ENCODE results near the gene CIAO3.
"Not testable (repeated sequence)": the region's sequence is repeated elsewhere in the genome, so short reads cannot be mapped to it uniquely, and the experiment has no call there.

Gene CIAO3

DNA sequence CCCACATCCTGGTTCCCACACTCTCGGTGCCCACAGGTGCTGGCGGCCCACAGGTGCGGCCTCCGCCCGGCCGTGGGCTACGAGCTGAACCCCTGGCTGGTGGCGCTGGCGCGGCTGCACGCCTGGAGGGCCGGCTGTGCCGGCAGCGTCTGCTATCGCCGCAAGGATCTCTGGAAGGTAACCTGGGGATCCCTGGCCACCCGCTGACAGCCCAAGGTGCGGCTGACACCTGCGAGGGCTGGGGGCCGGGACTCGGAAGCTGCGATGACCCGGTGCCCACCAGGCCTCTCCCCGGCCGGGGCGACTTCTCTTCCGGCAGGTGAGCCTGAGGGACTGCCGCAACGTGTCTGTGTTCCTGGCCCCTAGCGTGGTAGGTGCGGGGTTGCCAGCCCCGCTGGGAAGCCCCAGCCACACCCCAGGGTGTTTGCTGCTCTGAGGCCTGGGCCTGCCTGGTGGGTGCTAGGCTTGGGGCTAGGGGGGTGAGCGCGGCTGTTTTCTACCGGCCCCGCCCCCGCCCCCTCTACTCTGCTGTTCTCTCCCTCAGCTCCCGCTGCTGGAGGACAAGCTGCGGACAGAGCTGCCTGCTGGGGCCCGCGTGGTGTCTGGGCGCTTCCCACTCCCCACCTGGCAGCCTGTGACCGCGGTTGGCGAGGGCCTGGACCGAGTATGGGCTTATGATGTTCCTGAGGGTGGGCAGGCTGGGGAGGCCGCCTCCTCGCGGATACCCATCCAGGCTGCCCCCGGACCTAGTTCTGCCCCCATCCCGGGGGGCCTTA is 18.8 kb downstream of the CIAO3 start:
- DNase-seq = no peak

- peak; percentile 83 for DNase-seq
Observed at GRCh38 chr16:720990-721764, 19.6 kb downstream of the CIAO3 start, which contains the start of gene ANTKMT. TSS of gene ANTKMT (plus strand) at chr16:721146. CDS start at chr16:721275, 129 bp downstream.

DNA sequence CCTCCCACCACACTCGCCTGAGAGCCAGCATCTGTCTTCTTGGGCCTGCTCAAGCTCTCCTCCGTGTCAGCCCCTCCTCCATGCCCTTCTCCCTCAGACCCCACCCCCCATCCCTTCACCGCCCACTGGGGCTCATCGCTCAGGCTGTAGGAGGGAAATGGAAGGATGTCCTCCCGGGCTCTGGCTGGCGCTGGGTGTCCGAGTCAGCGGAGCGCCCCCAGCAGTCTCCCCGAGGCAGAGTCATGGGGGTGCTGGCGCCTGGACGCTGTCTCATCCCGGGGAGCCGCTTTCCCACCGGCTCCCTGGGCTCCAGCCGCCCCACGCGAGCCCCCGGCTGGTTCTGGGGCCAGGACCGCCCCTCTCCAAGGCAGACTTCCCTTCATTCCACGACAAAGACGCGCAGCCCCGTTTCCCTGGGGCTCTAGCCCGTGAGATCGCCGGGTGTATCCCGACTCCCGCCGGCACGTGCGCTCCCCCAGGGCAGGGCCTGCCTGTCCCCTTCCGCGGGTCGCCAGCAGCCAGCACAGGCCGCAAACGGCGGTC is 20.3 kb downstream of the CIAO3 start:
- DNase-seq = peak; percentile 65

DNA sequence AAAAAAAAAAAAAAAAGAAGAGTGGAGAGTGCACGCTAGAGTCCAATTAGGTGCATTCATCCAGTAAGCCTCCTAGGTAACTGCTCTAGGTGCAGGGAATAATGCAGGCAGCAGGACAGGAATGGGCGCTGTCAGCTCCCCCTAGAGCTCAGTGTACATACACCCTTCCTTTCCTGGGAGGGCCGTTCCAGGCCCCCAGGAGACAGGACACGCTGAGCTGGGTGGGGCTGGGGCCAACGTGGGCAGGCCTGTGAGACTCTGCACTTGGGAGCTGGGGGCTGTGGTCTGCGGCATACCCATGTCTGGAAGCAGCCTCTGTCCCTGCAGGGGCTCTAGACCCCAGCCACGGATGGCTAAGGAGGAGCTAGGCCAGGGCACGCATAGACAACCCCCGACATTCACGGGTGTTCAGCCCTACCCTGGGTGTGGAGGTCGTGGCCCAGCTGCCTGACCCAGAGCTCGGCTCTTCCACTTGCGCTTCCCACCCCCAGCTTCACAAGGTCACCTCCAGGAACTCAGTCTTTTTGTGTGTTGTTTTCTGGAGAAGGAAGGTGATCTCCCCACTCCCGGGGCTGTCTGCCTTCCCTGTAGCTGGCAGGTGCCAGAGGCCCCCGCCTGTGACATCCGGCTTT is 20.9 kb downstream of the CIAO3 start:
- DNase-seq = no peak

GRCh38 chr16:718922-719321 is 21.9 kb downstream of the CIAO3 start:
- no peak for DNase-seq

DNA sequence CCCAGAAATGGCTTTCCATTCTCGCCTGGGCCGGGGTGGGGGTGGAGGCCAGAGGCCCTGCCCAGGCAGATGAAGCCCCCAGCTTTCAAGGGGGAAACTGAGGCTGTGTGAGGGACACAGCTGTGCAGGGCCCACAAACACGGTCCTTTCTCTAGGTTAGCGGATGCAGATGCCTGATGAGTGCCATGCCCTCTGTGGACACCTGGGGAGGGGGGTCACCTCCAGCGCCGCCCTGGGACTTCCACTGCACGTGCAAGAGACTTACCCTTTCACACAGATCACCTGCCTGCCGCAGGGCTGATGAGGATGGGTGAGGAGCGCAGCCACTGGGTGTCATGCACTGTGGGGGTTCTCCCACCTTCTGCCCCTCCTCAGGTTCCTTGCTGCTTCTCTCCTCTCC is 22.4 kb downstream of the CIAO3 start:
- DNase-seq = no peak

GRCh38 chr16:717450-718245 is 23.1 kb downstream of the CIAO3 start:
- no peak for DNase-seq

DNA sequence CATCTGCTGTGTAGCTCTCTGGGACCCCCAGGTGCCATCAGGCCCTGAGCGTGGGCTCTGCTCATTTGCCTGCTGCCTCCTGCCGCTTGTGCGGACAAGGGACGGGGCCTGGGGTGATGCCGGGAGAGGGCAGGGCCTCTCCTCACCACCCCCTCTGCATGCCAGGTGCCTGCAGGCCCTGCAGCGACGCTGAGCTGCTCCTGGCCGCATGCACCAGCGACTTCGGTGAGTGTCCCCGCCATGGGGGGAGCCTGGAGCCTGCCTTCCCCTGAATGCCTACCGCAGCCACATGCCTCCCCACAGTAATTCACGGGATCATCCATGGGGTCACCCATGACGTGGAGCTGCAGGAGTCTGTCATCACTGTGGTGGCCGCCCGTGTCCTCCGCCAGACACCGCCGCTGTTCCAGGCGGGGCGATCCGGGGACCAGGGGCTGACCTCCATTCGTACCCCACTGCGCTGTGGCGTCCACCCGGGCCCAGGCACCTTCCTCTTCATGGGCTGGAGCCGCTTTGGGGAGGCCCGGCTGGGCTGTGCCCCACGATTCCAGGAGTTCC is 23.9 kb downstream of the CIAO3 start:
- DNase-seq = no peak

DNA sequence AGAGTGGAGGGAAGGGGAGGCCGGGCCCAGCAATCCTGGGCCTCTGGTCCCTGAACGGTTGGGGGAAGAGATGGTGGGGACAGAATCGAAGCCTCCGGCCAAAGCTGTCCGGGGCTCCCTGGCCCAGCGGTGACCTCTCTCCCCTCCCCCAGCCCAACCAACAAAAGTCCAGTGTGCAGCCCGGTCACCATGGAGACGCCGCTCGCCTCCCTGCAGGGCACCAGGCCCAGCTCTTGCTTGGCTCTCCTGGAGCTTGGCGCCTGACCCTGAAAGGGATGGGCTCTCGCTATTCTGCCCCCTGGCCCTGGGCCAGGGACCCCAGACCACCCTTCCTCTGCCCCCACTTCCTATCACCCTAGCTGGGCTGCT is 24.6 kb downstream of the CIAO3 start:
- DNase-seq = peak; percentile 36

- no peak for DNase-seq
Observed at GRCh38 chr16:715477-716199, 25.2 kb downstream of the CIAO3 start.

DNA sequence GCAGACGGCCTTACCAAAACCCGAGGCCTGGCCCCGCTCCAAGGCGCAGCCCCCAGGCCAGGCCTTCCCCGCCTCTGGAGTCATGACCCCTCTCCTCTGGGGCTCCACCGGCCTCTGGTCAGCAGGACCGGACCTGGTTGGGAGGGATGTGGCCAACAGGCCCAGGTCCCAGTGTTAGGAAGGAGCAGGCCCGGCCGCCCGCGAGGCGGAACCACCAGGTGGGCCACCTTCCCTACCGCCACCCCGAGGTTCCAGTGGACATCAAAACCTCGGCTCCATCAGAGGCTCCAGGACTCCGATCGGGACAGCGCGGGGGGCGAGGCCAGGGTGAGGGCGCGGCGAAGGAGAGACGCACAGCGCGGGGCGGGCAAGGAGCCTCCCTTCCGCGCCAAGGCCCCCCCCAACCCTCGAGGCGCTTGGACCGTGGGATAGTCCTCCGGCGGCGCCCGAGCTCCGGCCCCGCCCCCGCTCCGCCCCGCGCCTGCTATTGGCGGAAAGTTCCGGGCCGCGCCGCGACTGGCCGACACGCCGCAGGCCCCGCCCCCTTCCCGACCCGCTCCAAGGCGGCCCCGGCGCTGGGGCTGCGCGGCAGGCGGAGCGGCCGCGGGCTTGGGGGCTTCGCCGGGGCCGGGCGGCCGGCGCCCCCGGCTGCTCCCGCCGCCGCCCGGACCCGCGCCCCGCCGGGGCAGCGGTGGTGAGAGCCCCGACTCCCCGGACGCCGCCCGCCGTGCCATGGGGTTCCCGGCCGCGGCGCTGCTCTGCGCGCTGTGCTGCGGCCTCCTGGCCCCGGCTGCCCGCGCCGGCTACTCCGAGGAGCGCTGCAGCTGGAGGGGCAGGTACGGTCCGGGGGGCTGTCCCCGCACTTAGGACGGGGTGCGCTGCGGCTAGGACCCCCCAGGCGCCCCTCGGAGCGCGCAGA is 26.0 kb downstream of the CIAO3 start, which contains the start of gene METRN:
TSS of gene METRN (plus strand) at position 561 of the 919 bp plus-strand sequence. CDS start at position 733, 172 bp downstream.
- DNase-seq = peak; percentile 66

DNA sequence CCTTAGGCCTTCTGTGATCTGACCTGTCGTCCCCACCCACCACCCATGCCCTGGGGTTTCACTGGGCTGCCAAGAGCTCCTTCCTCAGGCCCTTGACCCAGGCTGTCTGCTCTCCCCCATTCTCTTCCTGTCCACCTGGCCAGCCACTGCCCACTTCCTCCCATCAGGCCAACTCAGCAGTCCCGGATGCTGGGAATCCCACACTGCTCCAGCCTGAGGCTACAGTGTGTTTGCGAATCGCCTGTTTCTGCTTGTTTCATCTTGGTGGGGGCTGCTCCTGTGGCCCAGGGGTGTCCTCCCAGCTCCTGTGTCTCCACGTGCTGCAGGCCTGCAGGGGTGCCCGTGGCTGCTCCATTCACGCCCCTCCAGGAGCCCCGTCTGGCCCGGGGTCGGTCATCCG is 26.7 kb downstream of the CIAO3 start:
- no peak for DNase-seq

- DNase-seq = not testable (repeated sequence)
Observed at GRCh38 chr16:712740-713250, 28.0 kb downstream of the CIAO3 start.

GRCh38 chr16:711548-712320 is 29.1 kb downstream of the CIAO3 start:
- peak; percentile 52 for DNase-seq

- no peak for DNase-seq
Observed at GRCh38 chr16:711084-711483, 29.7 kb downstream of the CIAO3 start.

DNA sequence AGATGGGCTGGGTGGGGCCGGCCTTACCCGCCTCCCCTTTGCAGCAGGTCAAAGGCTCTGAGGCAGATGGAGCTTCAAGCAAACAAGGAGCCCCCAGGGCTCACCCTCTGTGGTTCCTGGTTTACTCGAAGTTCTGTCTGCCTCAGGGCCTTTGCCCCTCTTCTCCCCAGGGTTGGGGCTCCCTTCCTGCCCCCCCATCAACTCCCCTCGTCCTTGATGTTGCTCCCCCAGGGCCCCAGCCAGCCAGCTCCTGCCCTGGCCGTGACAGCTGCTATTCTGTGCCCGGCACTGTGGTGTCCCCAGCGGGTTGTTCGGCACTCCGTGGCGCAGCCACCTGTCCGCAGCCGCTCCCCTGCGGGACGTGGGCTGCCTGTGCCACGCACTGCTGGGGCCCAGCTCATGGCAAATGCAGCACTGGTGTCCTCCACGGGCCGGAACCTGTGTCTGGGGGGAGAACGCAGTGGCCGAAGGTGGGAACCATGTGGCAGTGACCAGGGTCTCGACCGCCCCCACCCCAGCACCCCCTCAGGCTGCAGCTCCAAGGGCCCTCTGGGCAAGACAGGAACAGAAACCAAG is 30.2 kb downstream of the CIAO3 start:
- no peak for DNase-seq

GRCh38 chr16:709566-710499 is 31.0 kb downstream of the CIAO3 start:
- peak; percentile 87 for DNase-seq

DNA sequence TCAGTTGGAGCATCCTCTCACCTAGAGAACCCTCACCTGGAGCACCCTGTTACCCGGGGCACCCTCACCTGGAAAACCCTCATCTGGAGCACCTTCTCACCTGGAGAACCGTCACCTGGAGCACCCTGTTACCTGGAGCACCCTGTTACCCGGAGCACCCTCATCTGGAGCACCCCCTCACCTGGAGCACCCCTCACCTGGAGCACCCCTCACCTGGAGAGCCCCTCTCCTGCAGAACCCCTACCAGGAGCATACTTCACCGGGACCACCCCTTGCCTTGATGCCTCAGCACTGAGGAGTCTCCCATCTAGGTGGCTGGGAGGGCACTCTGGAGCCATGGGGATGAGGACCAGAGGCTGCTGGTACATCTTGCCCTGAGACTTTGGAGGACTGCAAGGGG is 31.8 kb downstream of the CIAO3 start:
- no peak for DNase-seq

Measured in NCI-H1092 (cell line).